Left lobe of liver (tissue), 2 donors: Measurements from ENCODE around the gene RRP1B. TPM values are rescaled to one million over a fixed set of nuclear protein-coding genes. Genes with fewer than 3 reads are reported as not detected.
"Not testable (repeated sequence)": the region's sequence is repeated elsewhere in the genome, so short reads cannot be mapped to it uniquely, and the experiment has no call there.

Experiments
- ATAC-seq: fragments of 200-7000 bp; cut with Tn5 transposase; one replicate; pipeline ENCODE4 v1.9.1; 2020; ENCODE audit warnings: mild to moderate bottlenecking, moderate library complexity
- DNase-seq: peaks from one replicate; pipeline ENCODE4 v3.0.0-alpha.2; 2020; ENCODE audit warnings: low spot score
- total RNA-seq: library from RNA; stranded (reverse); gene quantifications from one replicate; pipeline ENCODE4 v1.2.1, GENCODE V29; 2021
- donor health status: DM: no; HTN: no; CAD: no; lungs with moderate emphysema.
- donor health status: DM: no; HTN: yes; CAD: no.

RRP1B gene
- total RNA-seq, 1 donor from 2014 or later = 7.7 TPM

DNA sequence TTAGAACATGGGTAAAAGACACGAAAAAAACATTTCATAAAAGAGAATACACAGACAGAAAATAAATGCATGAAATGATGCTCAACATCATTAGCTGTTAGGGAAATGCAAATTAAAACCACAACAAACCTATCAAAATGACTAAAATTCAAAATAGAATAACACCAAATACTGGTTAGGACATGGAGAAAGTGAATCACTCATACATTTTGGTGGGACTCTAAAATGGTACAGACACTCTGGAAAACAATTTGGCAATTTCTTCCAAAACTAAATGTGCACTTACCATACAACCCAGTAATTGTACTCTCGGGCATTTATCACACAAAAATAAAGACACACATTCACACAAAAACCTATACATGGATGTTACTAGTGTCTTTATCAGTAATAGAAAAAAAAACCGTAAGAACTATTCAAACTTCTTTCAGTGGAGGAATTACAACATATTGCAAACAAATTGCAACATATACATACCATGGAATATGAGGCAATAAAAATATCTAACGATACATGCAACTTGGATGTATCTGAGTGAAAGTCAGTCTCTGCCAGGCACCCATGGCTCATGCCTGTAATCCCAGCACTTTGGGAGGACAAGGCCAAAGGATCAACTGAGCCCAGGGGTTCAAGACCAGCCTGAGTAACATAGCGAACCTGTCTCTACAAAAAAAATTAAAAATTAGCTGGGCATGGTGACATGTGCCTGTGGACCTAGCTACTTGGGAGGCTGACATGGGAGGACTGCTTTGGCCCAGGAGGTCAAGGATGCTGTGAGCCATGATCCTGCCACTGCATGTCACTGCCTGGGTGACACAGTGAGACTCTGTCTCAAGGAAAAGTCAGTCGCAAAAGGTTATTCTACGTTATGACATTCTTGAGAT is 19.6 kb upstream of the RRP1B start:
- no peak for DNase-seq
- no peak for ATAC-seq

DNA sequence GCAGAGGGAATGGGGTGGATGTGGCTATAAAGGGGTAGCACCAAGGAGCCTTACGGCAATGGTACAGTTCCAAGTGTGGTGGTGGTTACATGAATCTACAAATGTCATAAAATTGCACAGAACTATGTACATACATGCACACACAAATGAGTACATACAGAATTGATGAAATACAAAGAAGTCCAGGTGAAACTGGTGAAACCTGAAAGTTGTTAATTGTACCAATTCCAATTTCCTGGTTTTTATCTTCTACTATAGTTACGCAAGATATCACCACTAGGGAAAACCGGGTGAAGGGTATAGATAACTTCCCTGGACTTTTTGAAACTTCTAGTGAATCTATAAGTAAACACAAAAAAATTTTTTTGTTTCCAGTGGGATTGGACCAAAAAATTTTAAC is 19.0 kb upstream of the RRP1B start:
- DNase-seq (no peak), ATAC-seq (no peak)

DNA sequence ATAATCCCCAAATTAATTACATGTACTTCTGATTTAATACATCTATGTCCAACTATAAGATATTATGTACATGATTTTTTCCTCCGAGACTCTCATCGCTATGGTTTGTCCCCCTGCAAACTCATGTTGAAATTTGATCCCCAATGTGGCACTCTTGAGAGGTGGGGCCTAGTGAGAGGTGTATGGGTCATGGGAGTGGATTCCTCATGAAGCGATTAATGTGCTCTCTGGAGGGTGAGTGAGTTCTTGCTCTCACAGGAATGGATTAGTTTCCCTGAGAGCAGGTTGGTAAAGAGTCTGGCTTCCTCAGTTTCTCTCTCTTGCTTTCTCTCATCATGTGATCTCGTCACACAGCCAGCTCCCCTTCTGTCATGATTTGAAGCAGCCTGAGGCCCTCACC is 16.2 kb upstream of the RRP1B start:
- ATAC-seq (no peak), DNase-seq (no peak)

DNA sequence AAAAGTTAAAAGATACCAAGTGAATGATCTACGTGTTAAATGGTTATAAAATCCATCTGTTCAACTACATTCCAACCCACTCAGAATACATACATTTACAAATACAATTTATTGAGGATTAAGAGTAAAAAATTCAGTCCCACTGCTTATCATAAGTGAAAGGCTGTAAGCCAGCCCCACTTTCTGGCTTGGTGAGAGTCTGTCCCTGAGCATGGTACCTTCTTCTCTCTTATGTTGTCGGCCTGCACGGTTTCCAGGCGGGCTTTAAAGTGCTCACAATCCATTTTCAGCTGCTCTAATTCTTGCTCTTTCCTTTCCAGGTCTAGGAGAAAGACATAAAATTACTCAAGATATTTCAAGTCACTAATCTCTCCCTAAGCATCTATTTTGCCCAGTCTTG is 15.3 kb upstream of the RRP1B start:
- DNase-seq (no peak), ATAC-seq (no peak)

DNA sequence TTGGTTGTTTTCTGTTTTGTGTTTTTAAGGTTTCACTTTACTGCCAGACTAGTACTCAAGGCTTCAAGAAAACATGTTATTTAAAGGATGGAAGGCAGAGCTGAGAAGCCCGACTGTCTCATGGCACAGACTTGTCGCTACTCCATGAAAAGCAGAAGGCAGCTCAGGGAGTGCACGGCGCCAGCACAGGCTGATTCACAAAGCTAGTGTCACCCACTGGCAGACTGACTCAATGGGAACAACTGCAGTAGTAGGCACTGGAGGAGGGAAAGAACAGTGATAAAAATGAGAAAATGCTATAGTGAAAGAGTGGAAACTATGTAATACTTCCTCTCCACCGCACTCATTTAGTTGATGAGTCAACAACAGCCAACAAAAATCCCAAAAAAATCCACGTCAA is 14.8 kb upstream of the RRP1B start:
- no peak for DNase-seq
- no peak for ATAC-seq

DNA sequence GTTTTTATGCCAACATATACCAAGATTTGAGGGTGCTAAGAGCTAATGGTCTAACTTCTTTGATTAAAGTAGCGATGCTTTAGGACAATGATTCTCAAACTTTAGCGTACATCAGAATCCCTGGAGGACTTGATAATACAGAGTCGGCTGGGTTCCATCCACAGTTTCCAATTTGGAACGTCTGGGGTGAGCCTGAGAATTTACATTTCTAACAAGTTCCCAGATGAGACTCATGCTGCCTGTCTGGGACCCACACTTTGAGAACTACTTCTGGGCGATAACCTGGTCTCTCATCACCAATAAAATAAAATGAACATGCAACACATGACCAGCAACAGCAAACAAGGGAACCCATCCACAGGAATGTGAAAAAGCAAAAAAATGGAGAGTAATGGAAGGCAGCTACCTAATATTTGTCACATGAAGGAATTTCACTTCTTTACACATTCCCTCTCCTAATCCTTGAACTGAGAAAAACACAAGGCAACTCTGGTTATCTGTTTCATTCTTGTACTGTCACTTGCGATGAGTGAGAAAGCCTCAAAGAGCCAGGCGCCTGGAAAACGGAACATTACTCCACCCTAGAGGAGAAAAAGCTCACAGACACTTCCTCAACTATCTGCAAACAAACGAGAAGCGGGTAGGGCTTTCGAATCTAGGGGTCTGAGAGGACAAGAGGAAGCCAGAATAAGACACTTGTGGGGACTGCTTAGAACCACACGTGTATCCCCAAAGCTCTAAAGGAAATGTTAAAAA is 14.0 kb upstream of the RRP1B start:
- ATAC-seq (peak; percentile 60), DNase-seq (no peak)

DNA sequence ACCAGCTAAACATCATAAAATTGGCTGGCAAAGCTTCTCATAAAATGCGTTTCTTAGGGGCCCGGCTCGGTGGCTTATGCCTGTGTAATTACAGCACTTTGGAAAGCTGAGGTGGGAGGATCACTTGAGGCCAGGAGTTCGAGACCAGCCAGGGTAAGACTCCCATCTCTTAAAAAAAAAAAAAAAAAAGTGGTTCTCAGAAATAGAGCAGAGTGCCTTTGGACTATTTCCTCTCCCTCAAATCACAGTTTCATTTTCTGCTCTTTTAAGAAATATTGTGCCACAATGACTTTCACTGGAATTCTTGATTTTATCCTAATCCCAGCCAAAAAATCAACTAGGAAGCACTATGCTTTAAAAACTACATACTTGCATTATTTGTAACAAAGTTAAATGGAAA is 13.4 kb upstream of the RRP1B start:
- DNase-seq = no peak
- ATAC-seq = no peak

DNA sequence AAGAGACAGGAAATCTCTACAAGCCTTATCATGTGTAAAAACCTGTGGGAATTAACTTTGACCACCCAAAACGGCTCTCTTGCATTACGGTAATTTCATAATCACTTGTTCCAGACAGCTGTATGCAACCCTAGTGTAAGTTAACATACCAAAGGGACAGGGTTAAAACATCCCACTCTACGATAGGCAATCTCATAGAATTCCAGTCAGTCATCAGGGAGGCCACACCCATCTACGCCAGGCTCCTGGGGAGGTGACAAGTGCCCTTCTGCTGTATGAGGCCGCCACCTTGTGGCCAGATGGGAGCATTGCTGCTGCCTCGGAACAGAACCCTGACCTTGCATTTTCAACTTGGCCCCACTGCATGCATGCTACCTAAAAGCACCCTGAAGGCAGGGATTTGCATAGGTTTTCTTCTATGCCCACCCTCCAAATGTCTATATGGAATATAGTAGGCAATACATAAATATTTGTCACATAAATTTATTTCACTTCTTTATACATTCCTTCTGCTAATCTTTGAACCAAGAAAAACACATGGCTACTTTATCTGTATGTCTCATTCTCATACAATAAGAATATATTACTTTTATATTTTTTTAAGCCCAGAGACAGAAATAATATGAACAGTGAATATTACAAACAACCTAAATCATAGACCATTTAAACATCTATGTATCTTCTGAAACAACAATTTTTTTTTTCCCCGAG is 12.7 kb upstream of the RRP1B start:
- ATAC-seq = peak; percentile 100

DNA sequence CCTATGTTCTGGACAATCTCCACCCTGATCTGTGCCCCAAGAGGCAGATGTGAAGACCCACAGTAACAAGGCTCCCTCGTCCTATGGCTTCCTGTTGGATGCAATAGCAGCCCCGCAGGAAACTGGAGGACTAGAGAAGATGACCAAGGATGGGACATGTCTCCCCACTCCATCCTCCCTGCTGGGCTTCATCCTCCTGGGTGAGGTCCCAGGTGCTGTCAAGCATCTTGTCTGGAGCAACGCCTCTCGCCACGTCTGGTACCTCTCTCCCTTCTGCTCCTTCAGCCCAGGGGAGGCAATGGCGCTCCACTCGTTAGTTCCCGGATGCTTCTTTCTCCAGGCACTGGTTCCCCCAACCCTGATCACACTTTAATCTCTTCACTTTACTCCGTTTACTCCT is 11.2 kb upstream of the RRP1B start:
- no peak for ATAC-seq
- DNase-seq = no peak

More for the DNA sequence above, 12.7 kb upstream of the RRP1B start:
- DNase-seq = peak; percentile 89

DNA sequence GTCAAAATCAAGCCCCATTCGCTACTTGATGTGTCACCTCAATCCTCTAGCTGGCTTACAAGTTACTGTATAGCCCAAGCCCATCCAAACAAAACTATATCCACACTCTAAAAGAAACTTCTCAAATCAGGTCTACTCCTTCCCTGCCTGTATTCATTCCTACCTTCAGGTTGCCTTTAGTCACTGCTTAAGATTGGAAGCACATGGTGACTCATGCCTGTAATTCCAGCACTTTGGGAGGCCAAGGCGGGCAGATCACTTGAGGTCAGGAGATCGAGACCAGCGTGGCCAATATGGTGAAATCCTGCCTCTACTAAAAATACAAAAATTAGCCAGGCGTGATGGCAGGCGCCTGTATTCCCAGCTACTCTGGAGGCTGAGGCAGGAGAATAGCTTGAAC is 7.4 kb upstream of the RRP1B start:
- not testable (repeated sequence) for ATAC-seq, DNase-seq

DNA sequence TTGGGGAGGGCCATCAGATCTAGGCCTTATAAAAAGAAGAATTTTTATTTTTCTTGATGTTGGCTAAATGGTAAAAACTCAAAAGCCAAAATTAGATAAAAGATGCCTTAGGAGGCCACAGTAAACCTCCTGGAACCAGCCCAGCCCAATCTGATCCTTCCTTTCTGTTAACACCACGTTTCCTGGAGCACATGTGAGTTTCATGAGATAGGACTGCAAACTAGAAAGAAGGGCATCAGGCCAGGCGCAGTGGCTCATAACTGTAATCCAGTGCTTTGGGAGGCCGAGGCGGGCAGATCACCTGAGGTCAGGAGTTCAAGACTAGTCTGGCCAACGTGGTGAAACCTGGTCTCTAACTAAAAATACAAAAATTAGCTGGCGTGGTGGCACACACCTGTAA is 6.7 kb upstream of the RRP1B start:
- ATAC-seq (no peak), DNase-seq (no peak)

DNA sequence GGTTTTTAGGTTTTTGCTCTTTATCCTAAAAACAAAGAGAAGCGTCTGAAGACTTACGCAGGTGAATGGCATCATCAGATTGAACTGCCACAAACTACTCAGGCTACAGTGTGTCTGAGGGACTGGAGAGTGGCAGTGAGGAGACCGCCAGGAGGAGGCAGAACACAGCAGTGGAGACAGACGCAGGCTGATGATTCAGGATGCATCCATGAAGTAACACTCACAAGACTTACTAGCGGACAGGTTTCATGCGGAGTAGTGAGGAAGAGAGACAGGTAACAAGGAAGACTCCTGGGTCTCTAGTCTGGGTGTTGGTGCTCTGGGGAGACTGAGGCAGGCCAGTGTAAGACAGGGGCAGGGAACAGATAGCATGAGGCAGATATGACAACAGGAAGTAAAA is 5.7 kb upstream of the RRP1B start:
- DNase-seq (no peak), ATAC-seq (no peak)

DNA sequence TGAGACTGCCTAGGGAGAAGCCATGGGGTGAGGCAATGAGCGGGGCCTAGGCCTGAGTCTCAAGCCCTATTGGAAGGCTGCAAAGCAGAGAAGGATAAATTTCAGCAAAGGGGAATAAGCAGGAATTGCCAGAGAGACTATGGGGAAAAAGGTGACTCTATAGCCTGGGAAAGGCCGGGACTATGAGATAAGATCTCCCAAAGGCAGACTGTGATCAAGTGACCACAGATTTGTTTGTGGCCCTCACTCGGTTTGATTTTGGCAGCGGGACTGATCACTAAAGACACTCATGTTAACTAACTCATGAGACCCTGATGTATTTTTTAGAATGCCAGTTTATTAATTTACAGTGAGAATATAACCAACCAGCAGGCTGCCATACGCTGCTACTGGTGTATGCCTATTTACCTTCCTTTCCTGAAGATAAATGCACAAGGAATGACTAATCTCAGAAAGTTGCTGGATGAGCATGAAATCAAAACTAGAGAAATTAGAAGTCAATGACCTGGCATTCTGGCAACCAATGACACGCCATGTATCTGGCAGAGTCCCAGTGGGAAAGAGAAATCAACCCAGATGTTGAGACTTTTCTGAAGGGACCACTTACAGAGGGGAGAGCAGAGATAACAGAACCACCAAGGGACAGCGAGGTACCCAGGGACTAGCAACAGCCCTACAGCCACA is 4.4 kb upstream of the RRP1B start:
- DNase-seq (no peak), ATAC-seq (no peak)

DNA sequence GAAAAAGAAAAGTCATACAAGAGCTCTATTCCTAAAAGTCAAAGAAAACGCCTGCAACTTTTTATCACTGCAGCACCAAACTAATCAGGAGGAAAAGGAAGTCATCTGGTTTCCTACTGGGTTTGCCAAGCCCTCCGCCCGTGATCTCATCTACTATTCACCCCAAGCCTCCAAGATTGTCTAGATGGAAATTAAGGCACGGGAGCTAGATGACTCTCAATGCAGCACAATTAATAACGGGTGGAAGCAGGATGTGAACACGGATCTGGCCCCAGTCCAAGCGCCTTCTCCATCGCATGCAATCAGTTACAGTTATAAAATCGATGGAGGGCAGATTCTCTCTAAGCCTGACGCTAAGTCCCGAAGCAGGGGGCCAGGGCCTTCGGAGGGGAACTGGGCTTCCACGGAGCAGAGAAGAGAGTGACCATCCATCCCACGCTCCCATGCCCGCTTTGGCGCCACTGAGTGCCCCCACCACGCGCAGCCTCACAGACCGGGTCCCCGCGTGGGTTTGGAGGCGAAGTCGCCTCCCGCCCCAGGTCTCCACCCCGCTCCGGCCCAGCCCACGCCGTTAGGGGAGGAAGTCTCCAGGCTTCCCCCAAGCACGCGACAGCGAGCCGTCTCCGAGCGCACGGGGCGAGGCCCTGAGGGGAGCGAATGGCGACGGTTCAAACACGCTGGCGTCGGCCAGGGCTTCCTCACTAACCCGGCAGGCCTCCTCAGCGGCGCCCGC is 1.8 kb upstream of the RRP1B start:
- ATAC-seq = no peak
- no peak for DNase-seq

DNA sequence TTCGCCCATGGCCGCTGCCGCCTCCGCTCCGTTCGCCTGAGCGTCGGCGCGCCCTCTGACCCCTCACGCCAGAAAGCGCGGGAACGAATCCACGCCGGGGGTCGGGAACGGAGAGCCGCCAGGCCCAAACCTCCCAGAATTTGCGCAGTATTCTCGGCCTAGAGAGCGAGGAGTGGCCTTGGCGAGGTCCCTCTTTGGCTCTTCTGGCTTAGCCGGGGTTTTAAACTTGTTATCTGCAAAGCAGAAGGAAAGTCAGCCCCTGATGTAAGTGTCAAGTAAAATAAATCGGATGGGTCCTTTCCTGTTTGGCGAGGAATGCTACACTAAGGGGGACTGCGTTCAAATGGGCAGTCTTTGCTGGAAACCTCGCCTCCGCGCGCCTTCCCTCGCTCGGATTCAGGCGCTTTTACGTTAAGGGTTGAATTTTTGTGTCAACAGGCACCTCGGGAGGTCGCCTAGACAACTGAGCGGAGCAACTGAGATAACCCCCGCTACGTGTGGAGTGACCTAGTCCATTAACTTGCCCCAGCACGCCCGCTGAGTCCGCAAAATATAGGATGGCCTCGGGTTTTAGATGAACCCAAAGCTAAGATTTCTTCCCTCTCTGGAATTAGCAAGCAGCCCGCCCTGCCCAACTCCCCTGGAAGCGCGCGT is 1.1 kb upstream of the RRP1B start:
- DNase-seq (no peak), ATAC-seq (no peak)

DNA sequence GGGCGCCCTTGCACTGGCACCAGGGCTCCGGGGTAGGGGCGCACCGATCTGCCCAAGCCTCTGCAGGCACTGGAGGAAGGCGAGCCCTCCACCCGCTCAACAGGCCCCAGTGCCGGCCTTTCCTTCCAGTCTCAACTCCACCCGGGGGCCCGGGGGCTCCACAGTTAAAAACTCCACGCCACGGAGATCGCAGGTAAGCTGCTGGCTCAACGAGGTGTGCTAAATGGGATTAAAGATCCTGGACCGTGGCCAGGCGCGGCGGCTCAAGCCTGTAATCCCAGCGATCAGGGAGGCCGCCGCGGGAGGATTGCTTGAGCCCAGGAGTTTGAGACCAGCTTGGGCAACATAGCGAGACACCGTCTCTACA is 608 bp upstream of the RRP1B start:
- DNase-seq (no peak), ATAC-seq (no peak)

DNA sequence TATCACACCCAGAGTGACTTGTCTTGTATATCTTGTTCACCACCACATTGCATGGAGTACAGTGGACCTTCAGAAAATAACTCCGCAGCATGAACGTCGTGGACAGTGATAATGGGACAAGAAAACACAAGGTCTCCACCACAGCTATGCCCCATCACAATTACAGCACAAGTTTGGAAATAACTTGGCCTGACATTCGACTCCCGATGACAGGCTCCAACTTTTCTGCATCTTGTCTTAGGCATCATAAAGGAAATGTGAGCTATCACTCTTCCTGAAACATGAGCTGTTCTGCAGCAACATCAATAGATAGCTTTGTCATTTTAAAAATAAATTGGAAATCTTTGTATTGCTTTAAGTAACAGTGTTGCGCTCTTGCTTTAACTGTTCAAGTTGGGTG is 2.9 kb downstream of the RRP1B start:
- ATAC-seq (no peak), DNase-seq (no peak)

DNA sequence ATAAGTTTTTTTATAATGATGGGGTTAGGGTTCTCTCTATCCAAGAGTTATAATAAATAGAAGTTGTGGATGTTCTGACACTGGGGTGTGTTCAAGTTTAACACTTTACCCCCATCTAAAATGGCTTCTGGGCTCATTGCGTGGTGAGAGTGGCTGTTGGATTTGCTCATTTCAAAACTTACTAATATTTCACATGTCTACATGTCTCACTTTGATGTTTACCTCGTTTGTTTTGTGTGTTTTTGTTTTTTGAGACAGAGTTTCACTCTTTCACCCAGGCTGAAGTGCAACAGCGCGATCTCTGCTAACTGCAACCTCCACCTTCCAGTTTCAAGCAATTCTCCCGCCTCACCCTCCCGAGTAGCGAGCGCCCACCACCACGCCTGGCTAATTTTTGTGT is 3.7 kb downstream of the RRP1B start:
- ATAC-seq = no peak
- DNase-seq = no peak

DNA sequence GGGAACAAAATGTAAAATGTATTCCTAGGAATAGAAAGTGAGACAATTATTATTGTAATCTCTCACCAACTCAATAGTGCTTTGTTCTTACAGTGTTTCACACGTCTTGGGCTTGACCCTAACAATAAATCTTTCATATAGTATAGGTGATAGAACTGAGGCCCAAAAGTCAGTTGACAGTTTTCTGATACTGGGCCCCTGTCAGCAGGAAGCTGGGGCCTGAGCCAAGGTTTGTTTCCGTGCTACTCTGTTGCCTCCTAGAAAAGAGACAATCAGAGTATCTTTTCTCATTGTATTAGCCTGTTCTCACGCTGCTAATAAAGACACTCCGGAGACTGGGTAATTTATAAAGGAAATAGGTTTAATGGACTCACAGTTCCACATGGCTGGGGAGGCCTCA is 5.0 kb downstream of the RRP1B start:
- no peak for DNase-seq
- ATAC-seq = no peak

DNA sequence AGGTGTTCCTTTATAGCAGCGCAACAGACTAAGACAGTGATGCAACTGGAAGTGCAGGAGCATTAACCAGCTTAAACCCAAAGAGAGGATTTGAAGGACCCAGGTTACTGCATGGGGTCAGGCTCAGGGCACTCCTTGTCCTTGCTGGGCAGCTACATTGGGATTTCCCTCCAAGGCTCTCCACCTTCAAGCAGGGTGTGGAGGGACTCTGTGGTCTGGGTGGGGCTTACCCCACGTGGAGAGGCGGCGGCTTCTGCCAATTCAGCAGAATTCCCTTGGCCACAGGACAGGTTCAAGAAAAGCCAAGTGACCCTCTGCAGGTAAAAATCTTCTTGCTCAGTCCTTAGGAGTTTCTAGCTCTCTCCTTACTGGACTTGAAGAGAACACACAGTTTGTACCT is 6.5 kb downstream of the RRP1B start:
- DNase-seq = no peak
- no peak for ATAC-seq
